Measurements from ENCODE around the gene XYLT2. TPM values are rescaled to one million over a fixed set of nuclear protein-coding genes. Genes with fewer than 3 reads are reported as not detected.

XYLT2 gene
- total RNA-seq, 1 experiment from 2014 or later = 26.4 TPM

- no peak overlapping the region for H2BK12ac ChIP-seq (ENCODE audit: insufficient read length, low read depth, low read length)
- H2BK20ac ChIP-seq (ENCODE audit: low read depth, low read length, poor library complexity, severe bottlenecking) = no peak overlapping the region
- H3K4me2 ChIP-seq (ENCODE audit: insufficient read depth, insufficient read length, low read length) = no peak overlapping the region
- no peak overlapping the region for H2AFZ ChIP-seq (ENCODE audit: low read length)
- Mint-ChIP-seq H3K4me1 (peaks cover 8 to 9% of the 10 kb centered on the region in 2 experiments), H3K4me3 (peak overlapping the region in 1 of 2 experiments; percentile 20; a peak in 1 of 5 replicates), H3K36me3 (ENCODE audit: insufficient read depth in 1 of 3, low read depth in 3 of 3) (no peaks in the 10 kb centered on the region), H3K27me3 (ENCODE audit: low read depth) (peaks cover 3% of the 10 kb centered on the region; the same call in 1 of the 2 replicates), H3K27ac (peak overlapping the region in 1 of 3 experiments; percentile 61; a peak in 1 of 7 replicates), H3K9me3 (no peaks in the 10 kb centered on the region)
- no peak overlapping the region for H3K56ac ChIP-seq (ENCODE audit: insufficient read length, low read depth, low read length)
- no peak overlapping the region for H4K5ac ChIP-seq (ENCODE audit: insufficient read length, low read depth, low read length)
- no peak overlapping the region for H3K9ac ChIP-seq (ENCODE audit: extremely low read depth, insufficient read length, low read length)
- H2BK15ac ChIP-seq (ENCODE audit: low read depth, low read length) = no peak overlapping the region
- no CpG with 5 or more reads among the region's 7 CpGs for WGBS (ENCODE audit: extremely low coverage, insufficient read length, low lambda C conversion rate)
- H2BK5ac ChIP-seq (ENCODE audit: insufficient read length, low read length) = no peak overlapping the region
- H4K20me1 ChIP-seq (ENCODE audit: control insufficient read depth, insufficient read depth, insufficient read length) = peaks cover 4% of the 10 kb centered on the region
- H4K91ac ChIP-seq (ENCODE audit: insufficient read length, low read depth, low read length) = no peak overlapping the region
- TF ChIP-seq CTCF (conservative IDR thresholded peaks at IDR 0.05) = peak; percentile 98
- no peak overlapping the region for H3K18ac ChIP-seq (ENCODE audit: insufficient read length, low read depth, low read length)
- no peak overlapping the region for H3K14ac ChIP-seq (ENCODE audit: insufficient read depth, low read length)
- no peak overlapping the region for H4K8ac ChIP-seq (replicated peaks; ENCODE audit: insufficient read length, low read depth, low read length)
- H3K23me2 ChIP-seq (ENCODE audit: insufficient read length, low read depth, low read length, poor library complexity, severe bottlenecking) = no peaks in the 10 kb centered on the region
- no peak overlapping the region for H3T11ph ChIP-seq (ENCODE audit: low read length)
- no peaks in the 10 kb centered on the region for H3K79me1 ChIP-seq (ENCODE audit: insufficient read depth, low read depth, low read length, poor library complexity, severe bottlenecking)
- H3K27ac ChIP-seq (ENCODE audit: insufficient read length, low read depth, low read length) = no peak overlapping the region
- H3K4ac ChIP-seq (ENCODE audit: low read depth, low read length) = no peak overlapping the region
- H3K79me2 ChIP-seq (ENCODE audit: insufficient read depth, low read length) = no peaks in the 10 kb centered on the region
- no peak overlapping the region for H2AK5ac ChIP-seq (ENCODE audit: insufficient read length, low read length)
- no peaks in the 10 kb centered on the region for H3K4me1 ChIP-seq (ENCODE audit: insufficient read depth, low read length)
- no peaks in the 10 kb centered on the region for H3K27me3 ChIP-seq (ENCODE audit: insufficient read depth, low read length)
- H2BK120ac ChIP-seq (ENCODE audit: low read depth, low read length, poor library complexity, severe bottlenecking) = no peak overlapping the region
- peak; percentile 90 for DNase-seq
- H3K23ac ChIP-seq (ENCODE audit: insufficient read length, low read depth, low read length) = no peak overlapping the region
- H3K9me3 ChIP-seq (ENCODE audit: control insufficient read depth, low read depth, low read length) = no peaks in the 10 kb centered on the region
Measured at GRCh38 chr17:50297407-50297865, 48.5 kb upstream of the XYLT2 start.
